ENCODE measurements around the gene DNAAF1.

Gene DNAAF1

DNA sequence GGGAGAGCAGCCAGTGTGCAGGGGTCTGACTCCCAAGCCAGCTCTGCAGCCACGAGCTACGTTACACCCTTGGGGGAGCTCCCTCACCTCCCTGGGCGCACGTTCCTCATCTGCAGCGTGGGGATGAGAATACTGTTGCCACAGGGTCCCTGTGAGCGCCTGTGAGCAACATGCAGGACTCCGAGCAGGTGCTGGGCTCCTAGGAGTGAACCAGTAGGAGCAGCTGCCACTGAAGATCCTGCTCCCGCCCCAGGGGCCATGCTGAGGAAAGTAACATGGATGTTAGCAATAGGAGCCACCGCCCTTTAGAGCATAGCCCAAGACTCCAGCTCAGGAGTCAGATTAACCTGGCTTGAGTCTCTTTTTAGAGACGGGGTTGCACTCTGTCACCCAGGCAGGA is 15.9 kb downstream of the DNAAF1 start:
- no peak for DNase-seq (ENCODE audit: low read depth)

DNA sequence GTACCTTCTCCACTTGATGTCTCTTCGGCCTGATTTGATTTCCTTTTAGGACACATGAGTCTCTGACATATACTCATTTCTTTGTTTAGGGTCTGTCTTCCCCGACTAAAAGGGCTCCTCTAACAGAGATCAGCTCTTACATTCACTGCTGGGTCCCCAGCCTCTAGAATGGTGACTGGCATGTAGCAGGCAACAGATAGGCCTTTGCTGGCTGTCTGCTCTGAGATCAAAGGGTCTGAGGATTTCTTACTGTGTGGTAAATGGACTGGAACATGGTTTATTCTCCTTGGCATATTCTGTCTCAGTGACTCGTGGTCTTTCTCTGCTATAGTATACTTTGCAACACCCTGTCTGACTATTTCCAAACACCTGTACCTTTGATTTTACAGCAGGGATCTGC is 16.7 kb downstream of the DNAAF1 start:
- no peak for DNase-seq (ENCODE audit: low read depth)

DNA sequence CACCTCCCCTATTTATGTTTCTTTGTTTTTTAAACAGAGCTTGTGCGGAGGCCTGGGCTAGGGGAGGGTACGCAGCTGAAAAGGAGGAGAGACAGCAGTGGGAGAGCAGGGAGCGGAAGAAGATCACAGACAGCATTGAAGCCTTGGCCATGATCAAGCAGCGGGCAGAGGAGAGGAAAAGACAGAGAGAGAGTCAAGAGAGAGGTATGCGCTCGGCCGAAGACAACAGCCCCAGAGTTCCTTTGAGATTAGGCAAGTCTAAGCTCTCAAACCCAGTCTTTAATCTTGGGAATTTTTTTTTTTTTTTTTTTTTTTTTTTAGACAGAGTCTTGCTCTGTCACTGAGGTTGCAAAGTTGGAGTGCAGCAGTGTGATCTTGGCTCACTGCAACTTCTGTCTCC is 20.6 kb downstream of the DNAAF1 start:
- DNase-seq (ENCODE audit: low read depth): peak; percentile 31

DNA sequence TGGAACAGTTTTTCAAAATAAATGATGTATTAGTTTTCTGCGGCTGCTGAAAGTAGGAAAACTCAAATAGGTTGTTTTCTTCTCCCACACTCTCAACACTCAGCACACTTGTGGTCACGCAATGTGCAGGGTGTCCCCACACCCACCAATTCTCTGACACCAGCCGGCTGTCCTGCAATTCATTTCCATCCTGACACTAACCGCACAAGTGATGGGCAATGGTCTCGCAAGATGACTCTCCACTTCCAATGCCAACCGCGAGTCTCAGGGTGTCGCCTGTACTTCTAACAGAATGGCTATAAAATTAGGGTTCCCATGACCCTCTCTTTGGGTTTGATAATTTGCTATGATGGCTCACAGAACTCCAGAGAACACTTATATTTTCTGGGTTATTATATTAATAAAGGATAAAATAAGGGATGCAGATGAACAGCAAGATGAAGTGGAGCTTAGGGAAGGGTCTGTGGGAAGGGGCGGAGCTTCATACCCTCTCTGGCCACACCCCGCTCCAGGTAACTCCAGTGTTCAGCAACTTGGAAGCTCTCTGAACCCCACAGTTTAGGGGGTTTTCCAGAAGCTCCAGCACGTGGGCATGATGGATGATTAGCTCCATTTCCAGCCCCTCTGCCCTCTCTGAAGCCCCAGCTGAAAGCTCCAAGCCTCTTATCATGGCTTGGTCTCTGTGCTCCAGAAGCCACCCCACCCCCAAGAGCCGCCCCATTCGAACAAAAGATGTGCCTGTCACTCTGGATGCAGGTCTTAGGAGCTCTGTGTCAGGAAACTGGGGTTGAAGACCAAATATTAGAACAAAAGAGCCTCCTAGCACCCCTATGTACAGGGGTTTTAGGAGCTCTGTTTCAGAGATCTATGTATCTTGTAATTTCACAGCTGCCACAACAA is 21.9 kb downstream of the DNAAF1 start:
- DNase-seq (ENCODE audit: low read depth): no peak

DNA sequence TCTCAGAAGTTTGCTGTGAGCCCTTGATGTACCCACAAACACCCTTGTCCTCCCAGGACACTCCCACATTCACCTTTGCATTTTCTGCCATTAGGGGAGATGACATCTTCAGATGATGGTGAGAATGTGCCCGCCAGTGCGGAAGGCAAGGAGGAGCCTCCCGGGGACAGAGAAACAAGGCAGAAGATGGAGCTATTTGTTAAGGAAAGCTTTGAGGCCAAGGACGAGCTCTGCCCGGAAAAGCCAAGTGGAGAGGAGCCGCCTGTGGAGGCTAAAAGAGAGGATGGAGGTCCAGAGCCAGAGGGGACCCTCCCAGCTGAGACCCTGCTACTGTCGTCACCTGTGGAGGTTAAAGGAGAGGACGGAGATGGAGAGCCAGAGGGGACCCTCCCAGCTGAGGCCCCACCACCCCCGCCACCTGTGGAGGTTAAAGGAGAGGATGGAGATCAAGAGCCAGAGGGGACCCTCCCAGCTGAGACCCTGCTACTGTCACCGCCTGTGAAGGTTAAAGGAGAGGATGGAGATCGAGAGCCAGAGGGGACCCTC is 24.7 kb downstream of the DNAAF1 start:
- DNase-seq (ENCODE audit: low read depth): no peak

DNA sequence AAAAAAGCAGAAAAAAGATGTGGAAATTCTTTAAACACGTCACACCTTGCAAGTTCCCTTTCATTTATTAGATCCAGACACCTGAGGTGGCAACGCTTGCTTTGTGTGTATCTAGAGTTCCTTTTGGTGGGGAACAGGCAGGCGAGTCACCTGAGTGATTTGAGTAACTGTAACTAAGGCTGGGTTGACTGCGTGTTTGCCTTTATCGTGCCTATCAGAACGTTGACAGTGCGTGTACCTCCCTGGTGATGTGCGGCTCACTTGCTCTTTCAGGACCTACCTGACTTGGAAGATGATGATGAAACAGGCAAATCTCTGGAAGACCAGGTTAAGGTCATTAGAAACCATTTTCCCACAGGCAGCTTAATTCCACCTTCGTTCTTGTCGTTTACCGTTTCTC is 29.3 kb downstream of the DNAAF1 start:
- DNase-seq (ENCODE audit: low read depth): no peak

DNA sequence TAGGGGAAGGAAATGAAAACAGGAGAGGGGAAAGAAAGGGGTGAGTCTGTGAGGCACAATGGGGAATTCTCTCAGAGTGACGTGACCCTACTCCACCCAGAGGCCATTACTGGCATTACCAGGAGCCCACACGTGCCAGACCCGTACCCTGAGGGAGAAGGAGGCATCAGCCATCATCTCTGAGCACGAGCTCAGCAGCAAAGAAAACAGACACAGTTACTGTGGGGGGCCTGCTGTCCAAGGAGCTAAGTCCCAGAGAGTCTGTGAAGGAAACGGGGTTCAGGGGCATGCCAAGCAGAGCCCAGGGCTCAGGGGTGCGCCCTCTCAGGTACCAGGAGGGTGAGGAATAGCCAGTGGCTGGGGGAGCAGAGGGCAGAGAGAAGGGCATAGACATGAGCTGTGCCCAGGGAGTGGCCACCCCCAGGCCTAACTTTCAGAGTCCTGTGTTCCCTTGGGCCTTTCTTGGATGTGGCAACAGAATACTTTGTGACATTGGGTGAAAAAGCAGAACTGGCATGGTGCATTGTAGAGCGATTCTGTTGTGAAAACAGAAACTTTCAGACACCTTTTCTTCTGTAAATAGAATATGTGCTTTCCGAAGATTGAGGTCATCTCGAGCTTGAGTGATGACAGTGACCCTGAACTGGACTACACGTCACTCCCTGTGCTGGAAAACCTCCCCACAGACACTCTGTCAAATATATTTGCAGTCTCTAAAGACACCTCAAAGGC is 30.4 kb downstream of the DNAAF1 start:
- peak; percentile 53 for DNase-seq (ENCODE audit: low read depth)

DNA sequence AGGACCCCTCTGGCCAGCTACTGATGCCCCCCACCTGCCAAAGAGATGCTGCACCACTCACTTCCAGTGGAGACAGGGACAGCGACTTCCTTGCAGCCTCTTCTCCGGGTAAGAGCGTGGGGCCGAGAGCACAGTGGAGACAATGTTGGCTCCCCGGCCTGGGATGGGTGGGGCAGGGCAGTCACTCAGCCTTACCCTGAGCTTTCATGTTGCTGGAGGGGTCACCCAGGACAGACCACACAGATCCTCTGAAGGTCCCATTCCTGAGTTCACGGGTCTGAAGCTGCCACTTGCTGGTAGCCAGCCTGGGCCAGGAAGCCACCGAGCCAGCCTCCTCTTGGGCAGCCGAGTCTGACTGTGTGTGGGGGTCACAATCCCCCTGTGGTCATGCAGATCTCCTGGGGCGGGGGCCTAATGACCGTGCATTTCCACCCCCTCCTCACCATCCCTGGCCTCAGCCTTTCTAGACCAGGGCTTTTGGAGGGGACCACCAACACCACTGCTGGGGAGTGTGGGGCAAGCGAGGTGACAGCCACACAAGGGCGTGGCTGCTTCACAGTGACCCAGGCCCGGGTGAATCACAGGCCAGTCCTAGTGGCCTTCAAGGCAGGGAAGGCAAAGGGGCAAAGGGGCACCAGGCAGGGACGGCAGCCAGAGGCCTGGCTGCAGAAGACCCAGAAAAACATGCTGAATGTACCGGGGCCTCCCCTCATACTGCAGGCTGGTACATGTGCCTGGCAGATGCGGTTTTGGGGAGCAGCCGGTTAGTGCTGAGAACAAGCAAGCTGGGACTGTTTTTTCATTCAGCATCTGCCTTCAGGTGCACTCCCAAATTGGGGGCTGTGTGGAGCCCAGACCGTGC is 31.3 kb downstream of the DNAAF1 start:
- DNase-seq (ENCODE audit: low read depth): no peak

DNA sequence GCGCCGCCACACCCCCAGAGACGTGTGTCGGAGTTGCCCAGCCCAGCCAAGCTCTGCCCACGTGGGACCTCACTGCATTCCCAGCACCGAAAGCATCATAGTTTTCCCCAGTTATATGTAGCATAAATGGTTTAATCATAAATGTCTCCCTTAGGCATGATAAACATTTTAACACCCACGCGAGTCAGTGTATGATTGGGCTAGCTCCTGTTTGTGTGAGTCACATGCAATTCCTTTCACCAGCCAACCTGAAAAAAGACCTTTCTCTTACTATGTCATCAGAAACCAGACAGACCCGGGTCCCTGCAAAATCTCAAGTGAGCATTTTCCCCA is 32.6 kb downstream of the DNAAF1 start:
- peak; percentile 64 for DNase-seq (ENCODE audit: low read depth)

DNA sequence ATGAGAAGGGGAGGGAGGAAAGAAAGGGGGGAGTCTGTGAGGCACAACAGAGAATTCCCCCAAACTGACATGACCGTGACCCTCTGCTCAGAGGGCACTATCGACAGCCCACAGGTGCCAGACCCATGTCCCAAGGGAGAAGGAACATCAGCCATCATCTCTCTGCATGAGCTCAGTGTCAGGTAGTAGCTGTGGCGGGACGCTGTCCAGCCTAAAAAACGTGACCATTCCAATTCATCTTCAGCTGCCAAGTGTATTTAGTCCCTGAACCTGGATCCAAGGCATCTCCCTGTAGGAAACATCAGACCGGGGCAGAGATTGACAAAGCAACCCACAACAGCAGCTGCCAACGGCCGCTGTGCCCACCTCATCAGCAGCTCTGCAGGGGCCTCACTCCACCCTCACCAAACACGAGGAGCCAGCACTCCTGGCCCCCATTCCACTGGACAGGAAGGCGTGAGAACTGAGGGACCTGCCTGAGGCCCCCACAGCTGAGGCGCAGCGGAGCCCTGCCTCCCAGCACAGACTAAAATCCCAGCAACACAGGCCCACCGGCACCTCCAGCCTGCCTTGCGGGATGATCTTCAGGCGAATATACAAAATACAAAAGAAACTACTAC is 33.1 kb downstream of the DNAAF1 start:
- DNase-seq (ENCODE audit: low read depth): no peak

DNA sequence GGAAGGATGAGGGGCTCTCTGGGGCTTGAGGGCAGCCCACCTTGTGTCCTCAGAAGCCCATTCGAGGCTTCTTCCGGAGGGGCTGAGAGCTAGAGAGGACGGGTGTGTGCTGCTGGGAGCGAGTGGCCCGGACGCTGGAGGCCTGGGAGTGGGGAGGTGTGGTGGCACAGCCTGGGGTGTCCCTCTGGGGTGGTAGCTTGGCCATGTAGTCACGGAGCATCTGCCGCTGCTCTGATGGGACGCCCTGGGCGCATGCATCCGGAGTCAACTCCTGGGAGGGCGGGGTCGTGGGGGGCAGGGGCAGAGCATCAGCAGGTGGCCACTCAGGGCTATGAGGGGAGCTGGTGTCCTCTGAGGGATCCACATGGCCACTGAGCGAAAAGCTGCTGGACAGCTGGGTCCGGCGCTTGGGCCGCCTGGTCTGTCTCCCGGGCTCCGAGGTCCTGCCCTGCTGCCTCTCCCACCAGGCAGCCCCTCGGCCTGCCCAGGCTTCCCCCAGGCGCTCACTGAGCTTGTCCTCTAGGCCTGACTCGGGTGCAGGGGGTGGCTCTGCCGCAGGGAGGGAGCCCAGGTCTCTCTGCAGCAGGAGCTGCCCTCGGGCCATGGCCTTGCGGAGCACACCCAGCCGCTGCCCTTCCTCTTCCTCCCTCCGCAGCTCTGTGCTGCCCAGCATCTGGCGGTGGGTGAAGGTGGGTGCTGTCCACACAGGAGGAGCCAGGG is 33.9 kb downstream of the DNAAF1 start:
- DNase-seq (ENCODE audit: low read depth): no peak

DNA sequence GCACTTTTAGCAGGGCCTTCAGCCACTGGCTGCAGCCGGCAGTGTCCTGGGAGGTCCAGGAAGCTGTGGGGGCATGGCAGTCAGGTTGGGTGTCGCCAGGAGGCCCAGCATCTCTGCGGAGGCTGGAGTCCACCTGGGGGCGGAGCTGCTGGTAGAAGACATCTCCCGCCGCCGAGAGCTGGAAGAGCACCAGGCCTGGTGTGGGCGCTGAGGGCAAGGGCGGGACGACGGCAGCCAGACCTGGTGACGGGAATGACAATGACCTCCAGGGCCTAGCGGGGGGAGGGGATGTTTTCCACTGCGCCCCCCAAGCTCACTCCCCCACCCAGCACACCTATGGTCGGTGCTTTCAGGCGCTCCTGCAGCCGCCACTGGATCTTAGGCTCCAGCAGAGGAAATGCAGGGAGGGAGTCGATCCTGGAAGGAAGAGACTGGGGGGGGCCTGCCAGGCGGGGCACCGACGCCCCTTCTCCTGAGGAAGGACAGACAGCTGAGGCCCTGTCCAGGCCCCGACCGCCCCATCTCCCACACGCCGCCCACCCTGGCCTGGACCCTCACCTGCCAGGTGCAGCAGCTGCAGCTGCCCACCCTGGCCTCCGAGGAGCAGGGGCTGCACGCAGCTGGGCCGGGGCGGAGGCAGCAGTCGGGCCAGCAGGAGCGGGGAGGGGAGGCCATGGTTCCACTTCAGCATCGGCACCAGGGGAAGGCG is 34.7 kb downstream of the DNAAF1 start:
- no peak for DNase-seq (ENCODE audit: low read depth)

DNA sequence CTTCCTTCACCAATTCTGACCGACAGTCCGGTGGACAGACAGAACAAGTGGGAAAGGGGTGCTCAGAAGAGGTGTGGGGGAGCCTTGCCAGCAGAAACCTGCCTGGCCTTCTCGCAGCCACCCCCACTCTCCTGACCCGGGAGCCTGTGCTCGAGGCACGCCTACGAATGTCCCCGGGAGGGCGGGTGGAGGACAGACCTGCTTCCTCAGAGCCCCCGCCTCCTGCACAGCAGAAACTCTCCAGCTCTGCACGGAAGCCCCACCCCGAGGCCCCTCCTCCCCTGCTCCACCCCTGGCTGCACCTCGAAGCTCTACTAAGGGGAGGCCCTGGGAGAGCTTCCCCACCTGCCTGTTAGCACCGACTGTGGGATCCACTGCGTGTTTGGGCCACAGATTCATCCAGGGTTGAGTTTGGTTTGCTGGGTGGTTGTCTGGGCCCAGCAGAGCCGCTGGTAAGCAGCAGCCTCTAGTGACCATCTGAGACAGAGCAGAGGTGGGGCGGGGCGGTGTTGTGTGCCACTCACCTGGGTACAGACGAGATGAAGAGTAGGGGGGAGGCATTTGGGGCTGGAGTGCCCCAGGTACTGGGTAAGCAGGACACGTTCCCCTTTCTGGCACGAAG is 35.5 kb downstream of the DNAAF1 start:
- DNase-seq (ENCODE audit: low read depth): no peak

DNA sequence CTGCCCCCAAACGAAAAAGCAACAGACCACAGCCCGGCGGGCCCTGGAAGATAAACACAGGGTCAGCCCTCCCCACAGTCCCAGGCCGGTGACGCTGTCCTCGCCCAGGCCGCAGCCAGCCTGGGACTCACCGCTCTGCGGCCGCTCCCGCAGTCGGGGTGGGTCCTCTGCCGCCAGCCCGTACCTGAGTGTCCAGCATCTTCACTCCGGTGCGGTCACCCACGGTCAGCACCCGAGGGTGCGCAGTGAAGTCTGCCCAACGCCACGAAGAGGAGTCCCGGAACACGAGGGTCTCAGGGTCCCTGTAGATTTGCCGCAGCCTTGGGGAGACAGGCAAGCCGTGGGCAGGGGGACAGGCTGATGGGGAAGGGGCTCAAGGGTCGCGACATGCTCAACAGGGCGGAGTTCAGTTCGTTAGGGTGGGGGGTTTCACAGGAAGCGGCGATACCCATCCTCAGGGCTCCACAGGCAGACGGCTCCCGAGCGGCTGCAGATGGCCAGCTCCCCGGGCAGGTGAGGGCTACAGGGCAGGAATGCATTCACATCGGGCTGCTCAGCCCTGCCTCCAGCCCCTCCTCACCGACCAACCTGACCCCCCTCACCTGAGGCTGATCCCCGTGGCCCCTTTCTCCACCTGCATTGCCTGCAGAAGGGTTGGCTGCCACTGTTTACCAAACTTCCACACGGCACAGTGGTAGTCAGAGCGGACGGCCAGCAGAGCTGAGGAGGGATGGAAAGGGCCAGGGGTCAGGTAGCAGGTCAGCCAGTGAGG is 36.2 kb downstream of the DNAAF1 start:
- DNase-seq (ENCODE audit: low read depth): no peak

DNA sequence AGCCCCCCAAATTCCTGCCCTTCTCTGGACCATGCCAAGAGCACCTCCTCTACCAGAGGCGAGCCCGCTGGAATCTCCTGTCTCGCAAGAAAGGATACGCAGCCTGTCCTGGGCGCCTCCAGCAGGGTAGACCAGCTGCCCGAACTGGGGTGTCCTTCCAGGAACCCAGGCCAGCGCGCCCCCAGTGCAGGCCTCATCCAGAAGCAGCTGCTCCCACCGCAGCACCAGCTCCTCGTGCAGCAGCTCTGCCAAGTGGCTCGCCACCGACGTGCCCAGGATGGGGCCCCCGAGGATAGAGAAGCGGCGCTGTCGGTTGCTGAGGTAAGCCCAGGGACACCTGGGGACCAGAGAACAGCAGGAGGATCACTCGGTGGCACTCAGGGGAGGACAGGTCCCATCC is 37.0 kb downstream of the DNAAF1 start:
- DNase-seq (ENCODE audit: low read depth): no peak

DNA sequence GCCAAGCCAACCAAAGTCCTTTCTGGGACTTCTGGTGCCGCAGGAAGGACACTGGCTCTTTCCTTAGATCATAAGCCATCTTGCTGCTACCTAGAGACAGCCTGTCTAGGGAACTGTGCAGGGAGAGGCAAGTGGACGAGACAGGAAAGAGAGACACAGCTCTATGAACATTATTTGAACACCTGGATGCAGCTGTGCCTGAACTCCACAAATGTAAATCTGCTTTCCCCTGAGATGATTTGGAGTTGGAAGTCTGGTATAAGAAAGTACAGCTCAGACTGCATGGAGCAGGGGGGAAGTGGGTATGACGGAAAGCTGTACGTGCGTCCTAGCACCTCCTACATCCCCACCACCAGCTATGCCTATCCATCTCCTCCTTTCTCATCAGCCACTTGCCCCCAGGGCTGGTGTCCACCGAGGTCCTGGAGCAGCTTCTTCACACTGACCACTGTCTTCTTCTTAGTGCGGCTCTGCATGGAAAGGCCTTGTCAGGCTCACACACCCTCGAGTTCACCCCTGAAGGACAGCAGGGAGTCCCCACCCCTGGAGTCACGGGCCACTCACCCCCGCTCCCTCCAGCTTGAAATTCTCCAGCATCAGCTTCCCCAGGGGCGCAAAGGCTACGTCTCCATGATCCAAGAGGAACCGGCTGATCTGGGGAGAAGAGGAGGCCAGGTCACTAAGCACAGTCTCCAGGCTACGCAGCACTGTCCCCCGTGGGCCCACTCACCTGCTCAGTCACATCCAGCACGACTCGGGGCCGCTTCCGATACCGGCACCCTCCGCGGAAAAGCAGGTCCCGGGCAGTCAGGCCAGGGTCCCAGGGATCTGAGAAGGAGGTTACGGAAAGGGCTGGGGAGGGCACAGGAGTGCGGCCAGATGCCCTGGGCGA is 37.8 kb downstream of the DNAAF1 start:
- no peak for DNase-seq (ENCODE audit: low read depth)

DNA sequence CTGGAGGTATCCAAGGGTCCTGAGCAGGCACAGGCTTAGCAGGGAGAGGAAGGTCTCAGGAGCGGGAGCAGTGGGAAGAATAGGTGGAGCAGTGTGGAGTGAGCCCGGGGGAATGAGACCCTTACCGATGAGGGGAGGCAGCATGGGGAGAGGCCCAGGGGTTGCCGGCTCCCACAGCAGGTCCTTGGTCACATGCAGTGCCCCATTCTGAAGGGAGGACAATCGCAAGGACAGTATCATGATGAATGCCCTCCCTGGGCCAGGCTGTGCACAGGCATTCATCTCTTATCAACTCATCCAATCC is 38.4 kb downstream of the DNAAF1 start:
- DNase-seq (ENCODE audit: low read depth): no peak

DNA sequence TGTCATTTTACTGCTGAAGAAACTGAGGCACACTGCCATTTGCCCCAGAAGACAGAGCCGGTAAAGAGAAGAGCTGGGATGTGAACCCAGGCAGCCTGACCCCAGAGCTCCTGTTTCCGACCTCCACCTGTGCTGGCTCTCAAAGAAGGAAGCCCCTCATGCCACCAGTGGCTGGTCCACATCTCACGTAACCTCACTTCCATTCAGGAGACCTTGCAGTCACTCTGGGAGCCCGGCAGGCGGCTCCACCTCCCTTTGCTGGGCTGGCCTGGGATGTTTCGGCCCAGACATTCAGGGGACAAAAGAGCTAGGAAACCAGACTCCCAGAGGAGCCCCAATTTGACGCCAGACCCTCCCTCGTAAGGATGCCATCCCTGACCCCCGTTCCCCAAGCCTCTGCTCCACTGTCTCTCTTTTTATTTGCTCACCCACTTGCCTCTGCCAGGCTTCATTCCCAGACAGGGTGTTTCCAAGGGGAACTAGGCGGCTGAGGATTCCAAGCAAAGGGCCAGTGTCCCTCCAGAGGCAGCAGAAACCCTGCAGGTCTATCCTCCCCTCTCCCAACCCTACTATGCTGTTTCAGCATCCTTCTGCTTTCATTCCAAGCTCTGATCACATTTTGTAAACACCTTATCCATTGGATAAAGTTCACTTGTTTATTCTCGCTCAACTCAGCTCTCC is 38.9 kb downstream of the DNAAF1 start:
- no peak for DNase-seq (ENCODE audit: low read depth)

Data from amniotic epithelial cell (primary cell).